Measurements from ENCODE around the gene OR10J4.

OR10J4 gene

DNA sequence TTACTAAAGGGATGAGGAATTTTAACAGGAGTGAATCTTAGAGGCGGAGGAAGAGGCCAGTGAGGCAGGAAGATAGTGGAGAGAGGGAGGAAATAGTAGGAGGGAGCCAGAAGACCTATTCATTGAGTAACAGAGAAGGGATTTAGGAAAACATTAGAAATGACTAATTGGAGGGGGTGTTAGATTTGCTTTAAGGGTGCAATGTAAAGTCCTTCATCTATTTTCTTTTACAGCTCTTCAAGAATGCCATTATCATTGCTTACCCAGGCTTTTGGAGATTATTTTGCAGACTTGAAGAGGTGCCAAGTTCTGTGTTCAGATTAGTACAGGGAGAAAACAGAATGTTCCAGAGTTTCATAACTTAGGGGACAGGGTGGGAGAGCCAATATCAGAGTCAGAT is 41.3 kb downstream of the OR10J4 start:
- TF ChIP-seq, protein P1, sequence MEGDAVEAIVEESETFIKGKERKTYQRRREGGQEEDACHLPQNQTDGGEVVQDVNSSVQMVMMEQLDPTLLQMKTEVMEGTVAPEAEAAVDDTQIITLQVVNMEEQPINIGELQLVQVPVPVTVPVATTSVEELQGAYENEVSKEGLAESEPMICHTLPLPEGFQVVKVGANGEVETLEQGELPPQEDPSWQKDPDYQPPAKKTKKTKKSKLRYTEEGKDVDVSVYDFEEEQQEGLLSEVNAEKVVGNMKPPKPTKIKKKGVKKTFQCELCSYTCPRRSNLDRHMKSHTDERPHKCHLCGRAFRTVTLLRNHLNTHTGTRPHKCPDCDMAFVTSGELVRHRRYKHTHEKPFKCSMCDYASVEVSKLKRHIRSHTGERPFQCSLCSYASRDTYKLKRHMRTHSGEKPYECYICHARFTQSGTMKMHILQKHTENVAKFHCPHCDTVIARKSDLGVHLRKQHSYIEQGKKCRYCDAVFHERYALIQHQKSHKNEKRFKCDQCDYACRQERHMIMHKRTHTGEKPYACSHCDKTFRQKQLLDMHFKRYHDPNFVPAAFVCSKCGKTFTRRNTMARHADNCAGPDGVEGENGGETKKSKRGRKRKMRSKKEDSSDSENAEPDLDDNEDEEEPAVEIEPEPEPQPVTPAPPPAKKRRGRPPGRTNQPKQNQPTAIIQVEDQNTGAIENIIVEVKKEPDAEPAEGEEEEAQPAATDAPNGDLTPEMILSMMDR (IDR thresholded peaks at IDR 0.05; ENCODE audit: low read depth, low read length) = no peak
- no peak overlapping the region for H3K4me3 ChIP-seq (ENCODE audit: low read depth, low read length)
- in situ Hi-C loops (cut with HindIII; ENCODE audit: low sequenced_read_pairs) = no loop called here
- no peak for DNase-seq (ENCODE audit: low read depth, low spot score)

DNA sequence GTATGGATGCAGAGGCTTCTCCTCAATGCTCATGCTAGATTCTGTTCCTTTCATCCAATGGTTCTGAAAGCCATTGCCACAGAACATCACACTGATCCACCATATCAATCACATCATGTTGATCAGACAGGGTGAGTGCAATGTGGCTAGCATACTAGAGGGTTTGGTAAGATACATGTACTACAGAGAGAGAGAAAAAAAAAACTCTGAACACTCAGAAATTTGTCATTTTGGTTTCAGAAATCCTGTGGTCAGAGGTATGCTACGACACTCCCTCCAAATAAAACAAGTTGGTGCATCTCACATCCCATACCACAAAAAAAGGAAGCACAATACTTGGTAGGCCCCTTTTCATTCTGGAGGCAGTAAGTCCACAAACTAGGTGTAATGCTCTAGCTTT is 42.9 kb downstream of the OR10J4 start:
- no peak for DNase-seq (ENCODE audit: low read depth, low spot score)
- TF ChIP-seq, protein P1 (IDR thresholded peaks at IDR 0.05; ENCODE audit: low read depth, low read length) = no peak
- no peak overlapping the region for H3K4me3 ChIP-seq (ENCODE audit: low read depth, low read length)
- in situ Hi-C loops (cut with HindIII; ENCODE audit: low sequenced_read_pairs) = no loop called here
